GM12878 (cell line): ENCODE results near the gene BFSP2. TPM values are rescaled to one million over a fixed set of nuclear protein-coding genes. Genes with fewer than 3 reads are reported as not detected.

ENCODE experiments used
- ATAC-seq: fragments of 200-7000 bp; cut with Tn5 transposase; 3 replicates; pipeline ENCODE4 v1.9.1; 2020; ENCODE audit warnings: mild to moderate bottlenecking, moderate library complexity
- BruUV-seq: library from RNA; stranded (reverse); fragments of 400-500 nt; replicated peaks from 2 replicates; lab custom pipeline; 2021; lab: Mats Ljungman, UMichigan
- CTCF ChIA-PET: fragments of 300-600 bp; sonication (Branson Sonifier 250); formaldehyde crosslinking; extraction: SDS; loops from one replicate; lab custom pipeline; 2021; ENCODE audit warnings: inconsistent platforms; lab: Yijun Ruan, JAX
- POLR2A ChIA-PET: fragments of 350-600 bp; formaldehyde crosslinking; extraction: SDS; loops from one replicate; lab custom pipeline; 2021; ENCODE audit warnings: inconsistent platforms; lab: Charles Lee
- RAD21 ChIA-PET: fragments of 300-600 bp; sonication (Branson Sonifier 250); formaldehyde crosslinking; loops from one replicate; lab custom pipeline; 2023; ENCODE audit warnings: antibody characterized with exemption; ENCODE audit not compliant: unreplicated experiment; lab: Charles Lee
- SMC1A ChIA-PET: fragments of 300-600 bp; sonication (Branson Sonifier 250); formaldehyde crosslinking; loops from one replicate; lab custom pipeline; 2023; ENCODE audit not compliant: unreplicated experiment, uncharacterized antibody; lab: Charles Lee
- DNase-seq: peaks from one replicate; pipeline ENCODE4 v3.0.0-alpha.2; 2011; ENCODE audit warnings: low read depth, low spot score
- FAIRE-seq: peaks from 3 replicates; lab custom pipeline; 2011; peaks lifted over from hg19 to GRCh38; lab: Jason Lieb, UNC
- H2AFZ ChIP-seq: 2 replicates; pipeline ENCODE4 v1.6.0; 2011; ENCODE audit warnings: low read depth, low read length, control low read depth; ENCODE audit not compliant: control insufficient read depth
- H3K27ac ChIP-seq: 2 replicates; pipeline ENCODE4 v1.5.1; 2011; ENCODE audit warnings: control low read depth; ENCODE audit not compliant: control insufficient read depth, insufficient read depth
- H3K27me3 ChIP-seq, 2 experiments: replicated peaks in 1 of 2; 2 replicates each; pipeline versions ENCODE4 v1.6.0 to v1.6.1; 2011; ENCODE audit warnings: low read length in 1 of 2; ENCODE audit not compliant: control insufficient read depth in 2 of 2, insufficient read depth in 2 of 2
- H3K36me3 ChIP-seq, 2 experiments: 2 replicates each; pipeline ENCODE4 v1.5.1; 2011; ENCODE audit warnings: low read length in 1 of 2; ENCODE audit not compliant: control insufficient read depth in 2 of 2, insufficient read depth in 2 of 2
- H3K4me1 ChIP-seq: 2 replicates; pipeline ENCODE4 v1.6.1; 2011; ENCODE audit warnings: mild to moderate bottlenecking, low read length, moderate library complexity, mixed read lengths; ENCODE audit not compliant: control insufficient read depth, insufficient read depth
- H3K4me2 ChIP-seq: 2 replicates; pipeline ENCODE4 v1.6.0; 2011; ENCODE audit warnings: control low read depth; ENCODE audit not compliant: control insufficient read depth, insufficient read depth
- H3K4me3 ChIP-seq: fragments of 200-600 bp; sonication (generic); 2 replicates; pipeline ENCODE4 v1.5.1; 2016
- H3K79me2 ChIP-seq: 2 replicates; pipeline ENCODE4 v1.6.0; 2011; ENCODE audit warnings: low read length; ENCODE audit not compliant: control insufficient read depth, insufficient read depth
- H3K9ac ChIP-seq: 2 replicates; pipeline ENCODE4 v1.8.0; 2011; ENCODE audit warnings: low read length, control low read depth, mixed read lengths; ENCODE audit not compliant: control insufficient read depth, insufficient read depth
- H3K9me3 ChIP-seq: replicated peaks from 3 replicates; pipeline ENCODE4 v1.5.1; 2011; ENCODE audit warnings: mild to moderate bottlenecking, low read length; ENCODE audit not compliant: control insufficient read depth, insufficient read depth
- H4K20me1 ChIP-seq: 2 replicates; pipeline ENCODE4 v1.6.0; 2011; ENCODE audit not compliant: control insufficient read depth, insufficient read depth
- CTCF ChIP-seq, 3 experiments: IDR thresholded peaks in 2 of 3; conservative IDR thresholded peaks in 1 of 3; 2 replicates each; pipeline ENCODE4 v1.5.1; 2011; ENCODE audit warnings: low read depth in 3 of 3, low read length in 3 of 3, mild to moderate bottlenecking in 3 of 3, control low read depth in 2 of 3, moderate library complexity in 2 of 3, inconsistent platforms in 1 of 3, mixed read lengths in 1 of 3; ENCODE audit not compliant: control insufficient read depth in 2 of 3, insufficient read depth in 1 of 3; ENCODE audit errors: extremely low read depth in 1 of 3
- HSF1 ChIP-seq: fragments of 150-350 bp; IDR thresholded peaks from 2 replicates; pipeline ENCODE4 v1.6.1; 2014; ENCODE audit warnings: mild to moderate bottlenecking, low read depth, low read length
- MYB ChIP-seq: fragments of 150-350 bp; IDR thresholded peaks from 2 replicates; pipeline ENCODE4 v1.6.1; 2014; ENCODE audit warnings: mild to moderate bottlenecking, low read depth, low read length, borderline replicate concordance
- NFIC ChIP-seq: IDR thresholded peaks from 2 replicates; pipeline ENCODE4 v1.6.1; 2012; ENCODE audit warnings: low read depth, mild to moderate bottlenecking, inconsistent platforms, low read length, moderate library complexity
- RAD21 ChIP-seq: IDR thresholded peaks from 2 replicates; pipeline ENCODE4 v1.6.1; 2011; ENCODE audit warnings: mild to moderate bottlenecking, low read depth, low read length, moderate library complexity; ENCODE audit not compliant: insufficient read depth
- REST ChIP-seq: IDR thresholded peaks from 2 replicates; pipeline ENCODE4 v1.6.1; 2012; ENCODE audit warnings: mild to moderate bottlenecking, low read depth, low read length
- ZNF687 ChIP-seq: fragments of 450-650 bp; IDR thresholded peaks from 2 replicates; pipeline ENCODE4 v1.6.1; 2017; ENCODE audit warnings: mild to moderate bottlenecking, moderate library complexity
- WGBS: methylation state at CpG from one replicate; pipeline ENCODE4 v1.1.6; 2016; ENCODE audit warnings: low lambda C conversion rate; ENCODE audit not compliant: insufficient replicate concordance, insufficient coverage; ENCODE audit errors: missing lambda C conversion rate; 5-methylcytosine and 5-hydroxymethylcytosine counted together
- in situ Hi-C: fragments of 300-500 bp; cut with MboI; formaldehyde crosslinking; loops from 9 replicates; pipeline ENCODE4 v1.14.3; 2018; ENCODE audit warnings: mixed read lengths
- intact Hi-C: fragments of 100-400 bp; cut with micrococcal nuclease; formaldehyde crosslinking; loops from one replicate; pipeline ENCODE4 v1.14.2; 2022; ENCODE audit not compliant: unreplicated experiment
- polyA plus RNA-seq, 11 experiments: library from polyadenylated mRNA; depleted of rRNA in 4 of 11; unstranded in 6 of 11; stranded (reverse) in 5 of 11; fragments of >200 nt; fragmentation: Nextera tagmentation in 4 of 11; fragmentation: Illumina TruSeq in 1 of 11; extraction: Ambion mirVana in 4 of 11; extraction: Trizol in 1 of 11; gene quantifications; 1 replicate in 1 of 11; 2 replicates in 10 of 11; pipeline versions ENCODE4 v1.2.1 to v1.2.3, GENCODE V29; 2011 to 2016; ENCODE audit warnings: inconsistent platforms in 2 of 11, missing spikeins in 2 of 11, low read depth in 1 of 11
- total RNA-seq, 4 experiments: library from RNA; depleted of rRNA in 3 of 4; stranded (reverse); fragments of >200 nt in 3 of 4; fragmentation: Illumina TruSeq in 1 of 4; extraction: Trizol in 1 of 4; gene quantifications; 2 replicates each; pipeline versions ENCODE4 v1.2.1 to v1.2.3, GENCODE V29; 2013 to 2021

Gene BFSP2
- total and polyA plus RNA-seq, 10 of the 15 experiments (the other 5 are each of a cell fraction or from before 2014, with no cell fraction given), result 1.5 to 20.4 (median 7.3) TPM

GRCh38 chr3:133442518-133442917 lies 42.7 kb downstream of the BFSP2 start (continued):
- no peak for TF ChIP-seq CTCF (IDR thresholded peaks at IDR 0.05 in 2 of 3, conservative IDR thresholded peaks at IDR 0.05 in 1 of 3; ENCODE audit: control insufficient read depth in 2 of 3, extremely low read depth in 1 of 3, insufficient read depth in 1 of 3, low read depth in 3 of 3, low read length in 3 of 3)
- no peak for TF ChIP-seq ZNF687

- ChIA-PET CTCF (interaction anchor here (0.8 to 1.7 kb wide), 6 partner anchors 13 to 375 kb away, joined by 3 to 10 read pairs (median 4); partner anchors contain the start of gene CDV3), POLR2A (interaction anchor here (0.6 to 1.6 kb wide), 2 partner anchors 125 to 129 kb away, joined by 4 read pairs; partner anchors contain the start of gene CDV3), RAD21 (interaction anchor here (0.7 to 3.2 kb wide), 4 partner anchors 32 to 134 kb away, joined by 3 to 22 read pairs (median 8); partner anchors contain the start of gene CDV3), SMC1A (interaction anchor here (0.7 to 20.4 kb wide), 5 partner anchors 8 to 134 kb away, joined by 3 to 380 read pairs (median 5); no protein-coding TSS in a partner anchor)
- Histone ChIP-seq H3K4me3 (no peak overlapping the region), H3K9me3 (peaks cover 4% of the 10 kb centered on the region; the same call in 2 of the 3 replicates), H3K4me1 (peaks cover 61% of the 10 kb centered on the region), H3K36me3 (no peaks in the 10 kb centered on the region), H3K27me3 (no peaks in the 10 kb centered on the region), H3K9ac (no peak overlapping the region), H3K79me2 (no peaks in the 10 kb centered on the region), H3K27ac (peak overlapping the region; percentile 41), H4K20me1 (no peaks in the 10 kb centered on the region), H3K4me2 (peak overlapping the region; percentile 17), H2AFZ (peak overlapping the region; percentile 57)
- in situ Hi-C loops (no loop called here), intact Hi-C loops (no loop called here)
- no peak for ATAC-seq
- BruUV-seq, result no TSS peak
- FAIRE-seq, result no peak
- no peak for DNase-seq
- 12% methylated on average over 5 of the region's 5 CpGs for WGBS
- peak; percentile 47 for TF ChIP-seq NFIC
- no peak for TF ChIP-seq HSF1
- no peak for TF ChIP-seq MYB
- peak; percentile 56; the same call in 1 of the 2 replicates for TF ChIP-seq RAD21
- TF ChIP-seq REST, result no peak
These were observed 44.0 kb downstream of the BFSP2 start for GRCh38 chr3:133443649-133444422.
